B cell (primary cell): ENCODE results near the gene MOGAT1.

Source experiments
- CTCF ChIP-seq: fragments of 200-600 bp; IDR thresholded peaks from one replicate; pipeline ENCODE4 v1.8.0; 2022; ENCODE audit warnings: antibody characterized with exemption, mild to moderate bottlenecking
- EZH2 ChIP-seq: IDR thresholded peaks from 2 replicates; pipeline ENCODE4 v1.6.1; 2012; ENCODE audit warnings: borderline replicate concordance, low read depth, mild to moderate bottlenecking, moderate library complexity, low read length; ENCODE audit not compliant: insufficient read depth, poor library complexity, severe bottlenecking

GRCh38 chr2:222711315-222711940 lies 40.0 kb downstream of the MOGAT1 start:
- no peak for TF ChIP-seq CTCF
- no peak for TF ChIP-seq EZH2
